HG02938 (cell line): ENCODE results near the gene CAMK2D.

Experiments used
- ATAC-seq: cut with Tn5 transposase; IDR thresholded peaks from one replicate; pipeline ENCODE4 v1.9.1; 2021; ENCODE audit warnings: mild to moderate bottlenecking, moderate library complexity; ENCODE audit not compliant: unreplicated experiment

The CAMK2D gene

DNA sequence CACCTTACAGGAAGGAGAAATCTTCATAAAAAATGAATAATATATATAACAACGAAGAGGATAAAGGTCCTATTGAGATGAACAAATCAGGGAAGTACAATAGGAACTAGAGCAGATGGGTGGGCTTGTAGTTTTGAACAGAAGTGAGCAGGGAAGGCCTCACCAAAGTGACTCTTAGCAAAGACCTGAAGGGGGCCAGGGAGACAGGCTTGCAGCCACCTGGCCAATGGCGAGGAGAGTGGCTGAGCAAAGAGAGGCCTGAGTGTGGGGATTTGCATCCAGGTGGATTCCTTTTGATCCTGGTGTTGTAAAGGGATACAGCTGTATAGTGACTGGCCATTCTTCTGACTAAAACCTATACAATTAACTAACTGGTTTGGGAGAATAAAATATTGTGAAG is 354.1 kb downstream of the CAMK2D start:
- ATAC-seq: no peak

DNA sequence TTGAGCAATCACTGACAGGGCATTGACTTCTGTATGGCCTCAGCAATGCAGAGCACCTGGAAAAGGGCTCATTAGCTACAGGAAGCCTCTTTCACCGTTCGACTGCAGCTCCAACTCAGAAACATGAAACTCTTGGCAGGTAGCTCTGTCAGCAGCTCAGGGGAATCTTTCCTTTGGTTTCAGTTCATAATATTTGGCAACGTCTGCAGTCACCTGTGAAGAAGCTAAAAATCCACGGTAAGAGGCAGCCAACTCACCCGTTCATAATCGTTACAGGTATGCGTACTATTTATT is 354.9 kb downstream of the CAMK2D start:
- no peak for ATAC-seq

- no peak for ATAC-seq
These were observed 355.4 kb downstream of the CAMK2D start for GRCh38 chr4:113405874-113406722.

- ATAC-seq: no peak
These were observed 356.7 kb downstream of the CAMK2D start for GRCh38 chr4:113404841-113405240.

- no peak for ATAC-seq
These were observed 357.4 kb downstream of the CAMK2D start for GRCh38 chr4:113404167-113404571.
